Measurements from ENCODE around the gene NLRP2B.

Gene NLRP2B

DNA sequence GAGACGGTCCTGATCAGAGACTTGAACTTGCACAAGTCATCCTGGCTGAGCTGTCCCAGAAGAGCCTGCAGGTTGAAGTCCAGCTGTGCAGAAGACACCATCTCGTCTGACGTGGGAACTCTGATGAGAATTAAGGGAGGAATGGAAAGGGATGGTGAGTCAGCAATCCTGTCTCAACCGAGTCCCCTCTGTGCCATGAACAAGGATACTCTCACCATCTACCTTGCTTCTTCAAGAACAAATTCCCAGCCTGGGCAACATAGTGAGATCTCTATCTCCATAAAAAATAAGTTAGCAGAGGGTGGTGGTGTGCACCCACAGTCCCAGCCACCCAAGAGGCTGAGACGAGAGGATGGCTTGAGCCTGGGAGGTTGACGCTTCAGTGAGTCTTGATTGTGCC lies at the start of gene NLRP2B:
Gene NLRP2B, minus strand, starts transcription at position 101 of the 400 bp plus-strand sequence.
- TF ChIP-seq GATA2 (IDR thresholded peaks at IDR 0.05; ENCODE audit: low read depth, low read length) = no peak
- no peak for TF ChIP-seq GATA3 (IDR thresholded peaks at IDR 0.05; ENCODE audit: low read depth, low read length)

DNA sequence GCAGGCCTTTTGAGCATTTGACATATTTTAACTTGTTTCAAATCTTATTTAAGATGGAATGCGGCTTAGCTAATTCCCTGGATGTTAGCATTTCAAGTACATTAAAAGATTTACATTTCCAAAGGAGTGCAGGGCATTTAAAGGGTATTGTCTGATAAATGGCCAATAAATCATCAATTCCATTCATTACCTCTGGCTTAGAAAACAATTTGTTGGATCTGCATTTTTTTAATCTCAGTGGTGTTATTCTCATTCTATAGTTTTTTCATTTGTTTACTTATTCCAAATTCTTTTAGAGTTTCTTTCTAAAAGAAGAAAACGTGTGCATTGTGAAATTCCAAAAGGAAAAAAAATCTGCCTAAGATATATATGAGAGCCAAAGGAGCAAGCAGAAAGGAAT lies 1.3 kb upstream of the NLRP2B start:
- no peak for TF ChIP-seq GATA3 (IDR thresholded peaks at IDR 0.05; ENCODE audit: low read depth, low read length)
- TF ChIP-seq GATA2 (IDR thresholded peaks at IDR 0.05; ENCODE audit: low read depth, low read length) = no peak

DNA sequence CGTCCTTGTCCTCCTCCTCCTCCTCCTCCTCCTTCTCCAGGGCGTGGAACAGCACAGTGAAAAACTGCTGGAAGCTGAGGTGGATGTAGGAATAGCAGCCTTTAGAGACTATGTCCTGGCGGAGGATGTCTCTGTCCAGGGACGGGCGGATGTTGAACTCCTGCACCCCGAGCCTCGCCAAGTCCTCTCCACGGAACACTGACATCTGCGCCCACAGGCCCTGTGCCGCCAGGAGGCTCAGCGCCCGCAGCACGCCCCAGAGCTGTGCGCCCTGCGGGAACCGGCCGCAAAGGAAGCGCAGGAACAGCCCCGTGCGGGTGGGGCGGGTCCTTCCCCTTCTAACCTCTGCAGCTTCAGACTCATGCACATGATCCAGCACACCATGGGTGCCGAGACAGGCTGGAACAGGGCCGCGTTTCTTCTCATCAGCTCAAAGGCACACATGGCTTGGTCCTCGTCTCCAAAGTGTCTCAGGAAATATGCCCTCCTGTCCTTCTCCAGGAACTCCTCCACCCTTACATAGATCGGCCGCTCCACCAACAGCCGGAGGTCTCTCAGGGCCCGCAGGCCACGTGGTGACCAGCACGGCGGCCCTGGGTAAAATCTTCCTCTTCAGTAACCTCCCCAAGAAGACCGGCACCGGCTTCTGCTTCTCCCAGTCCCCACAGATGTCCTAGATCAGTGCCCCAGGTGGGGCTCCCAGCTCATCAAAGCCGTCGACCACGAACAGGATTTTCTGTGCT lies 1.2 kb downstream of the NLRP2B start:
- TF ChIP-seq GATA3 (IDR thresholded peaks at IDR 0.05; ENCODE audit: low read depth, low read length) = no peak
- no peak for TF ChIP-seq GATA2 (IDR thresholded peaks at IDR 0.05; ENCODE audit: low read depth, low read length)

DNA sequence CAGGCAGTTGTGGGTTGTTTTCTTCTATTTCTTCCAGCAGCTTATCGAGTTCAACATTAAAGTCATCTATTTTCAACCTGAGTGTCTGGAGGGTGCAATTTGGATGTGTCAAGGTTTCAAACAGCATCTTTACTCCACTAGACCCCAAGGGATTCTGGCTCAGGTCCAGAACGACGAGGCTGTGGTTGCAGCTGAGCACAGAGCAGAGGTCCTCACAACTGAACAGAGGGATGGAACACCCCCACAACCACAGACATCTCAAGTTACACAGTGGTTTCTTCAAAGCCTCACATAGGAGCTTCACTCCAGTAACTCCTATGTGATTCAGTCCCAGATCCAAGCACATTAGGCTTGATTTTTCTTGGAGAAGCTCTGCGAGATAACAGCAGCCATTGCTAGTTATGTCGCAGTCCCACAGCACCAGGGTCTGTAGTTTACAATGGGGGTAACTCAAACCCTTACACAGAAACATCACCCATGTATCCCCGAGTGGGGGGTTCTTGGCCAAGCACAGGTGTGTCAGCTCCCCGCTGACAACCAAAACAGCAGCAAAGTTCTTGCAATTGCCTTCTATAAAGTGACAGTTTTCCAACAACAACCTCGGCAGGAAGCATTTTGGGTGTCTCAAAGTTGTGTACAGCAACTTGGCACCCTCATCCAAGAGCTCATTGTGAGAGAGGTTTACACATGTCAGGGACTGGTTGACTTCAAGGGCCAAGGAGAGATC lies 2.8 kb downstream of the NLRP2B start:
- no peak for TF ChIP-seq GATA2 (IDR thresholded peaks at IDR 0.05; ENCODE audit: low read depth, low read length)
- no peak for TF ChIP-seq GATA3 (IDR thresholded peaks at IDR 0.05; ENCODE audit: low read depth, low read length)

DNA sequence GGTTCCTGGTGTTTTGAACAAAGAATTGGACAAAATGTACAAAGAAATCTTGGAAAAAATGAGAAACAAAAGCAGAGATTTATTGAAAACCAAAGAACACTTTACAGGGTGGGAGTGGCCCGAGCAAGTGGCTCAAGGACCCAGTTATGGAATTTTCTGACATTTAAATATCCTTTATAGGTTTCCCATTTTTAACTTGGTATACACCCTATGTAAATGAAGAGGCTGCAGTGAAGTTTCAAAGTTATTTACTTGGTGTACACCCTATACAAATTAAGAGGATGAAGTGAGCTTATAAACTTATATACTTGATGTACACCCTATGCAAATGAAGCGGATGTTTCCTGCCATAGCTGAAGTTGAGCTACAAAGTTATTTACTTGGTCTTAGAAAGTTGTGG lies 4.7 kb downstream of the NLRP2B start:
- TF ChIP-seq GATA2 (IDR thresholded peaks at IDR 0.05; ENCODE audit: low read depth, low read length) (no peak), GATA3 (IDR thresholded peaks at IDR 0.05; ENCODE audit: low read depth, low read length) (no peak)

DNA sequence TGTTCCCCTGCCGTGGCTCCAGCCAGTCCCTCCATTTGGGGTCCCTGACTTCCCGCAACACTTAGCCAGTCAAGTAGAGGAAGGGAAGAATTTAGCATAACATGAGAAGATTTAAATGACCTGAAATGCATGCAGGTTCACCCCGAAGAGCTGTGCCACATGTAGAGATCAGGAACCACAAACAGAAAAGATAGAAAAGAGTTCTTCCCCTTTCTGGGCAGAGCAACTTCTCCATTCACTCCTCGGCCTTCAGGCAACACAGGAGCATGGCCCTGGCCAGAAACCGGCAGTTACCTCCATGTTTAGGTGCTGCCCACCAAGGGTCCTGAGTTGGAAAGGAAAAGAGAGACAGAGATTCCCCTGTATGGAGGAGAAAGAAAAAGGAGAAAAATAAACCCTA lies 5.2 kb downstream of the NLRP2B start:
- TF ChIP-seq GATA3 (IDR thresholded peaks at IDR 0.05; ENCODE audit: low read depth, low read length) (no peak), GATA2 (IDR thresholded peaks at IDR 0.05; ENCODE audit: low read depth, low read length) (no peak)

DNA sequence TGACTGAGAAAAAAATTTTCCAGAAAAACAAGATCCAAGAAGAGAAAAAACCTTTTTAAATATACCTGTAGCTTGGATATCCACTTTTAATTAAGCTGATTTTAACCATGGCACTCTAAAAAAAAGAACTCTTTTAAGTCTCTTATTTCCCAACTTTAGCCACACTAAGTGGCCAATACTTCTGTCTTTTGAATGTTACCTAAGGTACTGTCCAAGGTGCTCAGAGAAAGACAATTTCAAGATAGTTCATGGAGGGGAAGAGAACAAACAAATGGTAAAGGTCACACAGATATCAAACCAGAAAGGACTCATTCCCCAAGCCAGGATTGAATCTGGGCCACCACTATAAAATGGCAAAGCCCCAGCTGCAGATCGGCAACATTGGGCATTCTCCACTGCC lies 10.1 kb downstream of the NLRP2B start:
- no peak for TF ChIP-seq GATA2 (IDR thresholded peaks at IDR 0.05; ENCODE audit: low read depth, low read length)
- no peak for TF ChIP-seq GATA3 (IDR thresholded peaks at IDR 0.05; ENCODE audit: low read depth, low read length)

DNA sequence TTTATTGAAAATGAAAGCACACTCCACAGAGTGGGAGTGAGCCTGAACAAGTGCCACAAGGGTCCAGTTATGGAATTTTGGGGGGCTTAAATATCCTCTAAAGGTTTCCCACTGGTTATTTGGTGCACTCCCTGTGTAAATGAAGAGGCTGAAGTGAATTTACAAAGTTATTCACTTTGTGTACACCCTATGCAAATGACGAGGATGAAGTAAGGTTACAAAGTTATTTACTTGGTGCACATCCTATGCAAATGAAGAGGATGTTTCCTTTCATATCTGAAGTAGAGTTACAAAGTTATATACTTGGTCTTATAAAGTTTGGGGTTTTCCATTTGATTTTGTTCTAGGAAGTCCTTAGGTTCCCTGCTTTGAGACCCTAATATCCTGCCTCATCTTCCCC lies 13.1 kb downstream of the NLRP2B start:
- TF ChIP-seq GATA3 (IDR thresholded peaks at IDR 0.05; ENCODE audit: low read depth, low read length) (no peak), GATA2 (IDR thresholded peaks at IDR 0.05; ENCODE audit: low read depth, low read length) (no peak)

DNA sequence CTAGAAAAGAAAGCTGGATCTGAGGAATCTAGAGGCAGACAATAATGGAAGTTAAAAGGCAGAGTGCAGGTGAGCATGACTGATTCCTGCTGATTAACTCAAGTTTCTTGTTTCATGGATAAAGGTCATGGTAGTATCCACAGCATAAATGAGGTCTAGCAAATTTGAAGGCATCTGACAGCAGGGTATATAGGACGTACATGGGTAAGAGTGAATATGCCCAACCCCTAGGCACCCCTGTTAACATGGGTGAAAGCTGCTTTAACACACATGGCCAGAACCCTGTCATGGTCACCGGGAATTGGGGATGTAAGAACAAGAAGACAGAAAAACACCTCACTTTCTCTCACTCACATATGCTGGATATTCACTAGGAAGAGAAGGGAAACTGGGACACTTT lies 25.0 kb downstream of the NLRP2B start:
- TF ChIP-seq GATA3 (IDR thresholded peaks at IDR 0.05; ENCODE audit: low read depth, low read length) (no peak), GATA2 (IDR thresholded peaks at IDR 0.05; ENCODE audit: low read depth, low read length) (no peak)

DNA sequence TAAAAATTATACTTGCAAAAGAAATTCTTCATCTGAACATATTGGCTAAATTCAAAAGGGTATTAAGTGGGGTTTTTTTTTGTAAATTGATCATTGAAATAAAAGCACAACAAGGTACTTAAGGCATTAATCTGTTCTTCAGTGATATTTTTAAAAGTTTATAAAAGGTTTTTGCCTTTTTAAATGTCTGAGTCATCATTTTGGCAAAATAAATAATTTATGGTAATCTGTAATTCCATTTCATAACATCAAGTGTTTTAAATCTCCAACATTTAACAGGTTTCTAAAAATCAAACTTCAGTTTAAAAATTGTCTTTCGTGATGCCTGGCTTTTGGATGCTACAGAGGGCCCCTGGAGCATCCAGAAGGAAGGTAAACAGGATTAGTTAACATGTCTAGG lies 27.4 kb downstream of the NLRP2B start:
- TF ChIP-seq GATA2 (IDR thresholded peaks at IDR 0.05; ENCODE audit: low read depth, low read length) (no peak), GATA3 (IDR thresholded peaks at IDR 0.05; ENCODE audit: low read depth, low read length) (no peak)

DNA sequence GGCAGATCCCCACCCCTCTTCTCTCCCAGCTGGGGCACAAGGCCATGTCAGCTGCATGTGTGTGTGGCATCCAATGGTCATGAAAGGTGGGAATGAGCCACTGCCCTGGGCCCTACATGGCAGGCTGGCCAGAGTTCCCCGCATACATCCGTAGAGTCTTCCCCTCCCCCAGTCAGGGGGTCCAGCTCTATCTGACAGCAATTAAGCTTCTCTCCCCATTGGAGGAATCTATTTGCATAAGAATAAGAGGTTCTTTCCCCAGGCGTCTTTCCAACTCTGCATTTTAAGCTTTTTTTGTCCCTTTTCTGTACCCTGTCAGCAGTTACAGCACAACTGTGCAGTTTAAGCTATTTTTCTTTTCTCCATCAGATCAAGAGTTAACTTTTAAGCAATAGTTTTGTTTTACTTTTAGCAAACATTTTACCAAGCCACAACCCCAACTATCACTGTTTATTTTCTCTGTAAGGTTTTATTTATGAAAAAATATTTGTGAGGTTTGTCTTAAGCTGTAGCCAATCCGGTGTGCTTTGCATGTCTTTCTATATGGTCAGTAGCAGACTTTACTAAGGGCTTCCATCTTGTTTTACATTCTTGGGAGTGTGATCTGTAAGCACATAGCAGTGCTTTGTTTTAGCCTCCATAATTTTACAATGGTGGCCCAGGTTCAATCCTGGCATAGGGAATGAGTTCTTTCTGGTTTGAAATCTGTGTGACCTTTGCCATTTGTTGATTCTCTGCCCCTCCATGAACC lies 28.7 kb downstream of the NLRP2B start:
- TF ChIP-seq GATA2 (IDR thresholded peaks at IDR 0.05; ENCODE audit: low read depth, low read length) (no peak), GATA3 (IDR thresholded peaks at IDR 0.05; ENCODE audit: low read depth, low read length) (no peak)

DNA sequence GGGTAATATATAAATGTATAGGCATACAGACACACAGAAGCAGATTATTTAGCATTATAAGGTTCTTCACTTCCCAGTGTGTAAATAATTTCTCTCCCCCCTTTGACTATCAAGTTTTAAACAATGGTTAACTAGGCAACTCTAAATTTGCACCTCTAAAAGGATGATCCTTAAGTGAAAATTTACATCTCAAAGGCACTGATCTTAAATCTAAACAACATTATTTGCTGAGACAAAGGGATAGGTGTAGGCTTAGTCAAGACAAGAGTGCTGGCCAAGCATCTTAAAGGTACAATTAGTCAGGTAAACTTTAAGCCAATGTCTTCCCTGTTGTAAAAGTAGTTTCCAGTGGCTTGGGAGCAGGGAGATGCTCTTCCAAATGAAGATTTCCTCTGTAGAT lies 33.0 kb downstream of the NLRP2B start:
- TF ChIP-seq GATA3 (IDR thresholded peaks at IDR 0.05; ENCODE audit: low read depth, low read length) = no peak
- TF ChIP-seq GATA2 (IDR thresholded peaks at IDR 0.05; ENCODE audit: low read depth, low read length) = no peak

DNA sequence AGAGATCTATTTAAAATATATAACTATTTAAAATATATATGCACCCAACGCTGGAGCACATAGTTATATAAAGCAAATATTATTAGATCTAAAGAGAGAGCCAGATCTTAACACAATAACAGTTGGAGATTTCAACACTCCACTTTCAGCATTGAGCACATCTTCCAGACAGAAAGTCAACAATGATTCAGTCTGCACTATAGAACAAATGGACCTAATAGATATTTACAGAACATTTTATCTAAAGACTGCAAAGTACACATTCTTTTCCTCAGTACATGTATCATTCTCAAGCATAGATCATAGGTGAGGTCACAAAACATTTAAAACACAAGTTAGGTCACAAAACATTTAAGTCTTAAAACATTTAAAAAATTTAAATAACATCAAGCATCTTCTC lies 36.4 kb downstream of the NLRP2B start:
- TF ChIP-seq GATA2 (IDR thresholded peaks at IDR 0.05; ENCODE audit: low read depth, low read length) (no peak), GATA3 (IDR thresholded peaks at IDR 0.05; ENCODE audit: low read depth, low read length) (no peak)

DNA sequence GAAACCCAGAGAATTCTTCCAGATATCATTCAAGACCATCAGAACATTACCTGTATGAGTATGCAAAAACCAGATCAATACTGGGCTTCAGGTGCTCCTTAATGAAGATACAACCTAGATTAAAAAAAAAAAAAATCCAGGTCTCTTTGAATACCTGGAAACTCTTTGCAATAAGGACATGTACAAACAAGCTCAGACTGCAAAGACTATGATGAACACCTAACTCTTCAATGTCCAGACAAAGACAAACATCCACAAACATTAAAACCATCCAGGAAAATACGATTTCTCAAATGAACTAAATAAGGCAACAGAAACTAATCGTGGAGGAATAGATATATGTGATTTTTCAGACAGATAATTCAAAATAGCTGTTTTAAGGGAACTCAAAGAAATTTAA lies 38.7 kb downstream of the NLRP2B start:
- TF ChIP-seq GATA2 (IDR thresholded peaks at IDR 0.05; ENCODE audit: low read depth, low read length) = no peak
- no peak for TF ChIP-seq GATA3 (IDR thresholded peaks at IDR 0.05; ENCODE audit: low read depth, low read length)

DNA sequence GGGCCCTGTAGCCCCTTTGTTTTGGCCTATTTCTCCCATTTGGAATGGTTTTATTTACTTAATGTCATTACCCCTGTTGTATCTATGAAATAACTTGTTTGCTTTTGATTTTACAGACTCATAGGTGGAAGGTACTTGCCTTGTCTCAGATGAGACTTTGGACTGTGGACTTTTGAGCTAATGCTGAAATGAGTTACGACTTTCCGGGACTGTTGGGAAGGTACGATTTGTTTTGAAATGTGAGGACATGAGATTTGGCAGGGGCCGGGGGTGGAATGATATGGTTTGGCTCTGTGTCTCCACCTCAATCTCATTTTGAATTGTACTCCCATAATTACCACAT lies 39.4 kb downstream of the NLRP2B start:
- TF ChIP-seq GATA2 (IDR thresholded peaks at IDR 0.05; ENCODE audit: low read depth, low read length) (no peak), GATA3 (IDR thresholded peaks at IDR 0.05; ENCODE audit: low read depth, low read length) (no peak)
